HG03108 (cell line): ENCODE data around the gene NFYC.

Experiments used
- ATAC-seq: cut with Tn5 transposase; IDR thresholded peaks from one replicate; pipeline ENCODE4 v1.9.1; 2021; ENCODE audit warnings: moderate library complexity; ENCODE audit not compliant: unreplicated experiment

The NFYC gene

GRCh38 chr1:40818264-40818961, 126.9 kb downstream of the NFYC start:
- ATAC-seq = peak; percentile 83

- ATAC-seq = no peak
Measured at GRCh38 chr1:40819101-40819500, 127.6 kb downstream of the NFYC start.

GRCh38 chr1:40820251-40820797, 128.8 kb downstream of the NFYC start:
- no peak for ATAC-seq
